ENCODE measurements around the gene ATXN7. TPM values are rescaled to one million over a fixed set of nuclear protein-coding genes. Genes with fewer than 3 reads are reported as not detected.
A peak's percentile ranks its signal among the peaks of the same experiment; 100 is the strongest.

ATXN7 gene
- polyA plus RNA-seq, 3 donors, result 5.2 to 8.4 (median 5.5) TPM

DNA sequence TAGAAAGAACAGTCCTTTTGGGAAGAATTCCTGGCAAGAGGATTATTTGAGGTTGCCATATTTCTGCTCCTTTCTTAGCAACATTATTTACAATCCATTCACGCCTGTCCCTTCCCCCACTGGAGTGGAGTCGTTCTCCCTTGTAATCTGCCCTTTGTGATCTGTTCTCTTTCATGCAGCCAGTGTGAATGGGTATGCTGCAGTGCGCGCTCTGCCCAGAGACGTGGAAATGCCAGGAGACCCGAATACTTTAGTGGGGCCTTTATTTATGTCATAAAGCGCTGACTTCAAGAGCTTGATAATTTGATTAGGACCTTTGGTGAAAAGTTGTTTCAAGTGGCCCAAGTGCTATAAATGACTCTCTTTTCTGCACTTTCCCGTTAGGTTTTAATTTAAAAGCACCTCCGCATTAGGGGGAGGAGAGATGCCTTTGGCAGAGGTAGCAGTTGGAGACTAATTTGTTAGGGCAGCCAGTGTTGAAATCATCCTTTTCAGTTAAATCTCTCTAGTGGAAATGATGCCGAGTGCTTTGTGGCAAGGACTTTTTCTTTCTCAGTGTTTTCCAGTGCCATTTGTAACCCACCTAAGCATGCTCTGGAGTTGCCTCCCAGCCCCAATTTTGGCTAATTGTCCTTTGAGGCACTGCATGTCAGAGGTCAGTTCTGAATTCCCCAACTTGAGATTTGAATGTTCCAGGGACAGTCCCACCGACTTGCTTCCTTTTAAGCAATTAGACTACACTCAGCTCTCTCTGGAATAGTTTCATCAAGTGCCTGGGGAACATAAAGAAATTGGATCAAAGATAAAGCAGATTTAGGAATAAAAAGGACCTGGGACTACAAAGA lies 107.2 kb downstream of the ATXN7 start:
- H3K27ac ChIP-seq (ENCODE audit: low read depth, low read length), result no peak overlapping the region
- WGBS, 3 donors, result 31 to 45% (median 44%) methylated on average over 11 of the region's 11 CpGs

DNA sequence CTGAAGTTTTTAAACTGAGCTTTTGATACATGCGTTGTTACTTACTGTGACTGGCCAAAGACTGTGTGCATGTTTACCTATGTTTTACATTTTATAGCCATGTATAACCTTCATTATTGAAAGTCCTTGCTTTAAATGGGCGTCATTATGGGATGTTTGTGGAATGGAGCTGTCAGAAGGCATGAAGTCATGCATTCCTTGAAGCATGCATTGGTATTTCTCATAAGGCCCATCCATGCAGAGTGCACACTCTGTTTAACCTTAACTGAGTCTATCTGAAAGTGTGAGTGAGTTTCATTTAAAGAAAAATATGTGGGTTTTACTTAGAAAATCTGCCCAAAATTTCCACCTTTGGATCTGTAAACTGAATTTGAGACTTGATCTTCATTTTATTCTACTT lies 108.5 kb downstream of the ATXN7 start:
- no peak overlapping the region for H3K27ac ChIP-seq (ENCODE audit: low read depth, low read length)
- WGBS, 3 donors, result 55 to 84% (median 72%) methylated on average over 2 of the region's 2 CpGs

- 33 to 83% (median 70%) methylated on average over 4 of the region's 4 CpGs for WGBS, 3 donors
- no peak overlapping the region for H3K27ac ChIP-seq (ENCODE audit: low read depth, low read length)
Observed at GRCh38 chr3:63972987-63973386, 109.3 kb downstream of the ATXN7 start.

- WGBS, 3 donors, result 74 to 95% (median 92%) methylated on average over 8 of the region's 8 CpGs
- no peak overlapping the region for H3K27ac ChIP-seq (ENCODE audit: low read depth, low read length)
Observed at GRCh38 chr3:63973406-63973805, 109.7 kb downstream of the ATXN7 start.

GRCh38 chr3:63974451-63974850 lies 110.8 kb downstream of the ATXN7 start:
- H3K27ac ChIP-seq (ENCODE audit: low read depth, low read length), result no peak overlapping the region
- 43 to 96% (median 94%) methylated on average over 1 of the region's 1 CpG for WGBS, 3 donors

GRCh38 chr3:63975723-63976122 lies 112.1 kb downstream of the ATXN7 start:
- 29 to 50% (median 40%) methylated on average over 3 of the region's 3 CpGs for WGBS, 3 donors
- no peak overlapping the region for H3K27ac ChIP-seq (ENCODE audit: low read depth, low read length)

DNA sequence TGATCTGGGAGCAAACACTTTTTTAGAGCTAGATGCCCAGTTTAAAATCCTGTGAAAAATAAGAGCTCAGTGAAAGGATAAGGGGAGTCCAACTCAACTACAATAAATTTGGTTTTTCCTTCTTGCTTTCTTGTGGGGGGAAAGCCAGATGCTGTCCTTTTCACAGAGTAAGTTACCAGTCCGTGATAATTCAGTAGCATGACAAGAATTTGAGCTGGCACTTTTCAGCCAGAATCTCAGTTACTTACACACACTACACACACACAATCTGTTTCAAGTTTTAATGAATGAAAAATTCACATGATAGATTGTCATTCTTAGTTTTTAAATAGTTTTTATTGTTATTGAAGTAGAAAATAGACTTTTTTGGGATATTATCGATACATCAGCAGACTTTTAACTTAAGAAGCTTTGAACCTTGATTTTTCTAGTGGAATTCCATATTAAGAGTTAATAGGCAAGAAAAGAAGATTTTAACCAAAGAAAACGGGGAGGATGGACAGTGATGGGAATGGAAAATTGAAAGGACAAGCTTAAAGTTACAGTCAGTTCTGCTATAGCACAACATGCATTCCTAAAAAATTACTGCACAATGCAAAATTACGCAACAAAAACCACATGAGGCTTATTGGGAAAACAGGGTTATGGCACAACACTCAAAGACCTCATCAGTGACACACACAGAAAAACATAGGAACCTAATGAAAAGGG lies 112.6 kb downstream of the ATXN7 start:
- no peak overlapping the region for H3K27ac ChIP-seq (ENCODE audit: low read depth, low read length)
- 51 to 62% (median 60%) methylated on average over 4 of the region's 4 CpGs for WGBS, 3 donors

DNA sequence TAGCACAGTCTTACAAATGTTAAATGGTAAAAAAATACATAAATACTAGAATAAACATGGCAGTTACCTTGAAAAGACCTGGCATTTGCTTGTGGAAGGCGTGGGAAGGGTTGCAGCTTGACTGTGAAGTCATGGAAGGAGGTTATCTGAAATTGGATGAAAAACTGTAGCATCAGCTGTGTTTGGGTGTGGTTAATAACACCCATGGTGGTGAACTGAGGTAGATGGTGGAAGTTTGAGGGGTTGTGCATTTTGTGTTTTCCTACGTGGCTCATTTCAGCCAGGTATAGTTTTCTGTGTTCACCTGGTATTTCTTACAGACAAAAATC lies 113.2 kb downstream of the ATXN7 start:
- WGBS, 3 donors, result 38 to 70% (median 57%) methylated on average over 2 of the region's 2 CpGs
- H3K27ac ChIP-seq (ENCODE audit: low read depth, low read length), result peak overlapping the region; percentile 51

DNA sequence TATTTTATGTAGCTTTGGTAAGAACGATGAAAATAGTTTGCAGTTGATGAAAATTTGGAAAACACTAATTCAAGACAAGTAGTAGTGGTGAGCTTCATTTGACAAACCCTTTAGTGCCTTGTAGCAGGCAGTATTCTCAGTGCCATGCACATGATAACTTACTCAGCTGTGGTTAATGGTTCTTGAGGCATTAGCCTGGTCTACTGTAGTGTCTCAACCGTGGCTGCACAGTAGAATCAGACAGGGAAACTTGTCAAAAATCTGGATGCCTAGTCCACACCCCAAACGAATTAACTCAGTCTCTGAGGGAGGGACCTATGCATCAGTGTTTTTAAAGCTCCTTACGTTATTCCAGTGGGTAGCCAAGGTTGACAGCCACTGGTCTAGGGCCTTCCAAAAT lies 114.2 kb downstream of the ATXN7 start:
- H3K27ac ChIP-seq (ENCODE audit: low read depth, low read length), result no peak overlapping the region
- 58 to 76% (median 64%) methylated on average over 4 of the region's 4 CpGs for WGBS, 3 donors

DNA sequence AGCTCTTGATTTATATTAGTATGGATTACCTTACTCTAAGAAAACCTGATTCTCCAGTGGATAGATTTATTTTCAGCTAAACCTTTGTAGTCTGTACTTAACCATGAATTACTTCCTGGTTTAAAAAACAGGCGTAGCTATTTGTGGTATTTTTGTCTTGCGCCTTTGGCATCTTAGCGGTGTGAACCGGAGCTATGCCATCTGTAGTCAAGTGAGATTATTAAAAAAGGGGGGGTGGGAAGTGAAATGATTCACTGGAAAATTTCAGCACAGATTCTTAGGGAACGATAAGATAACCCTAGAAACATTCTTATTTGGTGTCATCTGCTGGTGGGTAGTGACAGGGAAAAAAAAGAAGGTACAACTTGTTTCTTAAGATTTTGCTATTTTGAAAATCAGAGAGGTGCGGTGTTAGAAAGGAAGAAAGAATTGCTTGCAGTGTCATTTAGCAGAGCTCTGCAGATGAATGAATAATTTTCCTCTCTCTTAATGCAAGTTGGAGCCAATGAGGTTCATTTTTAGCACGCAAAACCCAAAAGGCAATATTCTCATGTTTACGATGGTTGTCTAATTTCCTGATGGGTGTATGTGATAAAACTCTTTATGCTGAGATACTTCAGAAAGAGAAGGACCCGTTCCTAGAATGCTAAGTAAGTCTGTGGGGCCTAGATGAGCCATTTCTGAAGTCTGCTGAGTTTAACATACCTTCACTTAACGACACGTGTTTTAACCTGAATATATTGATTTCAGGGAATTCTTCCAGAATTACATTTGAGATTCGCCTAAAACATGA lies 115.6 kb downstream of the ATXN7 start:
- WGBS, 3 donors, result 48 to 57% (median 54%) methylated on average over 12 of the region's 12 CpGs
- H3K27ac ChIP-seq (ENCODE audit: low read depth, low read length), result no peak overlapping the region

DNA sequence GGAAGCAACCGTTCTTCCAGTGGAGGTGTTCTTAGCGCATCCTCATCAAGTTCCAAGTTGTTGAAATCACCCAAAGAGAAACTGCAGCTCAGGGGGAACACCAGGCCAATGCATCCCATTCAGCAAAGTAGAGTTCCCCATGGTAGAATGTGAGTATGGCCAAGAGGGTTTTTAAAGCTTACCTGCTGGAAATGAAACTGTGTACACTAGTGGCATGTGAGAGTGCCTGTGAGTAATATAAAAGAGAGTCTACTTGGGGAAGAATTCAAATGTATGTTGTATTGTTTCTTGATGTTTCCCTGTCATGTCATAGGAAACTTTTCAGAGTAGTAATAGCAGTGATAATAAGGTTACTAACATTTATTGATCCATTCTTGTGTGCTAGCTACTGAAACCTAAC lies 116.4 kb downstream of the ATXN7 start:
- WGBS, 3 donors, result 82 to 95% (median 84%) methylated on average over 2 of the region's 2 CpGs
- H3K27ac ChIP-seq (ENCODE audit: low read depth, low read length), result no peak overlapping the region

DNA sequence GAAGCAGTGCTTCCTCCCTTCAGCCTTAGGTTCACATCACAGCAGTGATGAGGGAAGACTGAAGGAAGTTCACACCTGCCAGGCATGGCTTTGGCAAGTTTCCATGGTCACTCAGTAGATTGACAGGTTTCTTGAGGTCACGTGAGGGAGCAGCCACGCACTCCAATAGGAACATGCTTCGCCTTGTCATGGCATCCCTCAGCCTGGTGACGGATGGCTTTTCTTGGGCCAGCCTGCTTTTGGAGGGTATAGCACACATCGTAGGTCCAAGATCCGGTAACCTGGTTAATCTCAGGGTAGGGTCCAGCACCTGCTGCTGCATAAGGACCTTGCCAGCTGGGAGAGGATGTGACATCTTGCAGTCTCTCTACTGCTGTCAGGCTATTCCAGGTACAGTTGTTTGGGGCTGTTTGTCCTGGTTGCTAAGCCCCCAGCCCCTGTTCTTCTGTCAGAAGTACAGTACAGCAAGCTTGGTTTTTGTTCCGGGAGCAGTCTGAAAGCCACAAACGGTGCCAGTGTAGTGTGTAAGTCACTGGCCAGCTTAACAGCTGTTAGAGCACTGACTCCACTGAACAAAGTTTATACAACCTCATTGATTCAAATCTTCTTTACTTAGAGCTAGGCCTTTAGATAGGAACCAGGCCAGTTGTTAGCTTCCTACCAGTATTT lies 117.3 kb downstream of the ATXN7 start:
- WGBS, 3 donors, result 46 to 90% (median 90%) methylated on average over 8 of the region's 8 CpGs
- H3K27ac ChIP-seq (ENCODE audit: low read depth, low read length), result no peak overlapping the region

- no peak overlapping the region for H3K27ac ChIP-seq (ENCODE audit: low read depth, low read length)
- 89 to 95% (median 94%) methylated on average over 4 of the region's 4 CpGs for WGBS, 3 donors
Observed at GRCh38 chr3:63981980-63982379, 118.3 kb downstream of the ATXN7 start.

- no peak overlapping the region for H3K27ac ChIP-seq (ENCODE audit: low read depth, low read length)
- WGBS, 3 donors, result 95 to 99% (median 97%) methylated on average over 3 of the region's 3 CpGs
Observed at GRCh38 chr3:63984391-63984790, 120.7 kb downstream of the ATXN7 start.

DNA sequence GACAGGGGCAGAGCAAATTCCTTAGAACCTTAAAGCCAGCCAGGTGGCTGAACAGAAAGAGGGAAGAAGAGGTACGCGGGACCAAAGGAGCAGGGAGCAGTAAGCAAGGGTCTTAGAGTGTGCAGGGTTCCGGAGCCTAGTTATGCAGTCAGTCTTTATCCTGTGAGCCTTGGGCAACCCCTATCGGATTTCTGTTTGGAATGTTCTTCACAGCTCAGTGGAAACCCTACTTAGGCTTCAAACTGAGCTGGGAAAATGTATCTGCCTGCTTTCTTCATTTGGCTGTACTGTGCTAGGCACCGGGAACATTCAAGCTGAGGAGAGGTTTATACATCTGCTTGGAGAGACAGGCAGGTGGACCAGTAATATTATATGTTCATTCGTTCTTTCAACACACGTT lies 122.5 kb downstream of the ATXN7 start:
- H3K27ac ChIP-seq (ENCODE audit: low read depth, low read length), result no peak overlapping the region
- 68 to 91% (median 90%) methylated on average over 7 of the region's 7 CpGs for WGBS, 3 donors

DNA sequence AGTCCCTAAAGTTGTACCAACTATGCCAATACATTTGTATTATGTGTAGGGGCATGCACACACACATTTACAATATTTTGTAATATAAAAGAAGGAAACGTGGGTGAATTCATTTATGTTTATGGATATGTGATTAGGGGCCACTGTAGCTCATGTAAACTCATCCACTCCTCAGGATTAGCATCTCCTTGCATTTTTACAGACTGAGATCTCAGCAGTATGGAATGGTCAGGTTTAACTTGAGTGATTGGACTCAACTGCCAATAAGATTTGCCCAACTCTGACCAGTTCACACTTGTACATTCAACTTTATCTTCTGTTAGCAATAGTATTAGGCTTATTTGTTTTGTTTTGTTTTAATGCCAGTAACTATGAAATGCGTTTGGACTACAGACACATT lies 123.2 kb downstream of the ATXN7 start:
- H3K27ac ChIP-seq (ENCODE audit: low read depth, low read length), result no peak overlapping the region
- WGBS, 3 donors, result 65 to 85% (median 83%) methylated on average over 2 of the region's 2 CpGs

DNA sequence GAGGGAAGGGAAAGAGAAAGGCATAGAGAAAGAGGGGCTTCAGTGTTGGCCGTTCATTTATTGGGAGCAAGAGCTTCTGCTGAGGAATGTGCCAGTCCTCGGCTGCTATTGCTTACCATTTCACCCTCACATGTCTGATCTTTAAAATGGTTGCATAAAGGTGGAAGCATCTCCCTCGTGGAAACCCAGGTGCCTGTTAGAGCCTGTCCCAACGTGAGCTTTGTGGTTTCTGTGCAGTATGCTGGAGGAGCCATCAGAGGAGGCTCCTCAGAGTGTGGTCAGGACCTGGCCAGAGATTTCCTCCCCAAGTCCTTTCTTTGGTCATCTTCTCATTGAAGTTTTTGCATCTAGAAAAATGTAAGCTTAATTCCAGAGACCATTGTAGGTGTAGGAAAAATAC lies 125.3 kb downstream of the ATXN7 start:
- no peak overlapping the region for H3K27ac ChIP-seq (ENCODE audit: low read depth, low read length)
- 78 to 81% (median 81%) methylated on average over 4 of the region's 4 CpGs for WGBS, 3 donors

DNA sequence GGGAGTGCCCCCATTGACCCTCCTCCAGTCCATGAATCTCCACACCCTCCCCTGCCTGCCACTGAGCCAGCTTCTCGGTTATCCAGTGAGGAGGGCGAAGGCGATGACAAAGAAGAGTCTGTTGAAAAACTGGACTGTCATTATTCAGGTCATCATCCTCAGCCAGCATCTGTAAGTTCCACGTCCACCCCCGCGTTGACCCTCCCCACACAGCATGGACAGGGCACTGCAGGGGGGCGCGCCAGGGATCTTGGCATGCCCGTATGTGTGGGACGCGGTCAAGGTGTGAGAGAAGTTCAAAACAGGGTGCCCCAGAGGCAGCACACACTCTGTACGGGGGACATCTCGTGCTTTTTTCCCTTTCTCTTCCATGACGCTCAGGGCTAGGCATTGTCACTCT lies 126.5 kb downstream of the ATXN7 start:
- 95 to 98% (median 98%) methylated on average over 14 of the region's 14 CpGs for whole genome bisulfite sequencing, 3 donors
- H3K27ac ChIP-seq (ENCODE audit: low read depth, low read length), result no peak overlapping the region

DNA sequence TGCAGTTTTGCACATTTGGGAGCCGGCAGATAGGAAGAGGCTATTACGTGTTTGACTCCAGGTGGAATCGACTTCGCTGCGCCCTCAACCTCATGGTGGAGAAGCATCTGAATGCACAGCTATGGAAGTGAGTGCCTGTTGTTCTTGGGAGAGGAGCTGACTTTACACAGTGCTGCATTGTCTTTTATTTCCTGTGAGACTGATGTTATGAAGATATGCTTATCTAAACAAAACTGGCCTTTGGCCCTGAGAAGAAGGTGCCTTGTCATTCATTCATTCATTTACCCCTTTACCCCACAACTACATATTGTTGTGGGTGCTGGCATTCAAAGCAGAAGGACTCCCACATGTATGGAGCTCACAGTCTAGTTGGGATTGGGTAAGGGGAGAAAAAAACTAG lies 127.1 kb downstream of the ATXN7 start:
- WGBS, 3 donors, result 83 to 93% (median 90%) methylated on average over 5 of the region's 5 CpGs
- no peak overlapping the region for H3K27ac ChIP-seq (ENCODE audit: low read depth, low read length)
